Measurements from ENCODE around the gene TEX29. TPM values are rescaled to one million over a fixed set of nuclear protein-coding genes. Genes with fewer than 3 reads are reported as not detected.

TEX29 gene
- total RNA-seq, 1 experiment from 2014 or later: 0.33 TPM

- H3K56ac ChIP-seq (ENCODE audit: insufficient read length, low read depth, low read length): no peak overlapping the region
- Mint-ChIP-seq H3K36me3 (ENCODE audit: insufficient read depth in 1 of 3, low read depth in 3 of 3) (peaks cover 10 to 51% (median 44%) of the 10 kb centered on the region in 3 experiments; a peak in 6 of 7 replicates), H3K9me3 (no peaks in the 10 kb centered on the region), H3K27ac (no peak overlapping the region), H3K4me1 (peaks cover 4 to 5% of the 10 kb centered on the region in 2 experiments; a peak in 3 of 4 replicates), H3K27me3 (ENCODE audit: low read depth) (no peaks in the 10 kb centered on the region), H3K4me3 (no peak overlapping the region)
- no peaks in the 10 kb centered on the region for H3K23me2 ChIP-seq (ENCODE audit: insufficient read length, low read depth, low read length, poor library complexity, severe bottlenecking)
- no peak overlapping the region for H3K27ac ChIP-seq (ENCODE audit: insufficient read length, low read depth, low read length)
- no peak overlapping the region for H2BK15ac ChIP-seq (ENCODE audit: low read depth, low read length)
- H4K20me1 ChIP-seq (ENCODE audit: control insufficient read depth, insufficient read depth, insufficient read length): no peaks in the 10 kb centered on the region
- no peak overlapping the region for H3K4ac ChIP-seq (ENCODE audit: low read depth, low read length)
- H2BK12ac ChIP-seq (ENCODE audit: insufficient read length, low read depth, low read length): no peak overlapping the region
- H3K79me2 ChIP-seq (ENCODE audit: insufficient read depth, low read length): no peaks in the 10 kb centered on the region
- H2BK120ac ChIP-seq (ENCODE audit: low read depth, low read length, poor library complexity, severe bottlenecking): no peak overlapping the region
- no peak for DNase-seq
- no peak overlapping the region for H3K23ac ChIP-seq (ENCODE audit: insufficient read length, low read depth, low read length)
- no peak overlapping the region for H3T11ph ChIP-seq (ENCODE audit: low read length)
- no peak overlapping the region for H2AK5ac ChIP-seq (ENCODE audit: insufficient read length, low read length)
- no peaks in the 10 kb centered on the region for H3K27me3 ChIP-seq (ENCODE audit: insufficient read depth, low read length)
- H2AFZ ChIP-seq (ENCODE audit: low read length): no peak overlapping the region
- H2BK20ac ChIP-seq (ENCODE audit: low read depth, low read length, poor library complexity, severe bottlenecking): no peak overlapping the region
- no peak for TF ChIP-seq CTCF (conservative IDR thresholded peaks at IDR 0.05)
- no peak overlapping the region for H3K4me2 ChIP-seq (ENCODE audit: insufficient read depth, insufficient read length, low read length)
- H3K9me3 ChIP-seq (ENCODE audit: control insufficient read depth, low read depth, low read length): no peaks in the 10 kb centered on the region
- no peak overlapping the region for H2BK5ac ChIP-seq (ENCODE audit: insufficient read length, low read length)
- H3K9ac ChIP-seq (ENCODE audit: extremely low read depth, insufficient read length, low read length): no peak overlapping the region
- H3K14ac ChIP-seq (ENCODE audit: insufficient read depth, low read length): no peak overlapping the region
- WGBS (ENCODE audit: extremely low coverage, insufficient read length, low lambda C conversion rate): no CpG with 5 or more reads among the region's 20 CpGs
- H4K5ac ChIP-seq (ENCODE audit: insufficient read length, low read depth, low read length): no peak overlapping the region
- no peak overlapping the region for H4K8ac ChIP-seq (replicated peaks; ENCODE audit: insufficient read length, low read depth, low read length)
- H3K4me1 ChIP-seq (ENCODE audit: insufficient read depth, low read length): no peaks in the 10 kb centered on the region
- H4K91ac ChIP-seq (ENCODE audit: insufficient read length, low read depth, low read length): no peak overlapping the region
- H3K18ac ChIP-seq (ENCODE audit: insufficient read length, low read depth, low read length): no peak overlapping the region
- no peaks in the 10 kb centered on the region for H3K79me1 ChIP-seq (ENCODE audit: insufficient read depth, low read depth, low read length, poor library complexity, severe bottlenecking)
Observed at GRCh38 chr13:111270765-111271698, 49.4 kb upstream of the TEX29 start.
